Stomach (tissue), 4 donors: Measurements from ENCODE around the gene NQO1.

Source experiments
- EP300 ChIP-seq: sonication (generic); formaldehyde crosslinking; IDR thresholded peaks from one replicate; pipeline ENCODE4 v1.6.1; 2017; ENCODE audit warnings: antibody characterized with exemption
- POLR2A ChIP-seq, 4 donors: fragments of 450-650 bp; IDR thresholded peaks; one replicate each; pipeline ENCODE4 v1.6.1; 2016; ENCODE audit warnings: antibody characterized with exemption in 4 of 4, control low read depth in 2 of 4, mild to moderate bottlenecking in 1 of 4, moderate library complexity in 1 of 4
- TF ChIP-seq, protein P1 (sequence below), 7 experiments: fragments of 450-650 bp in 4 of 7; fragments of 200-600 bp in 3 of 7; sonication (generic) in 3 of 7; IDR thresholded peaks; one replicate each; pipeline ENCODE4 v1.5.1; 2016 to 2019; ENCODE audit warnings: antibody characterized with exemption in 7 of 7, control low read depth in 2 of 7, mild to moderate bottlenecking in 1 of 7

DNA sequence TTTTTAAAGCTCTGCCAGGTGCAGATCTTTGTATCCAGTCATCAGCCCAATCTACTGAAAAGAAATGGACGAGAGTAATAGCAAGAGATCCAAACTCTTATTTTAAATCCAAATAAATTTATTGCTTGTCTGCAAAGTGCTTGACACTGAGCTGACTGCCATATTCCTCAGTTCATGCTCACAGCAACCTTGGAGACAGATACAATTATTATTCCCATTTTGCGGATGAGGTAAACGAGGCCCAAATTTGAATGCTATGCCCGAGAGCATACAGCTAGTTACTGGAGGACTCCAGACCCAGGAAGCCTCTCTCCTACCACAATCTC lies 27.7 kb upstream of the NQO1 start:
- TF ChIP-seq POLR2A (IDR thresholded peaks at IDR 0.05) (no peak), EP300 (no peak)
- TF ChIP-seq, protein P1, sequence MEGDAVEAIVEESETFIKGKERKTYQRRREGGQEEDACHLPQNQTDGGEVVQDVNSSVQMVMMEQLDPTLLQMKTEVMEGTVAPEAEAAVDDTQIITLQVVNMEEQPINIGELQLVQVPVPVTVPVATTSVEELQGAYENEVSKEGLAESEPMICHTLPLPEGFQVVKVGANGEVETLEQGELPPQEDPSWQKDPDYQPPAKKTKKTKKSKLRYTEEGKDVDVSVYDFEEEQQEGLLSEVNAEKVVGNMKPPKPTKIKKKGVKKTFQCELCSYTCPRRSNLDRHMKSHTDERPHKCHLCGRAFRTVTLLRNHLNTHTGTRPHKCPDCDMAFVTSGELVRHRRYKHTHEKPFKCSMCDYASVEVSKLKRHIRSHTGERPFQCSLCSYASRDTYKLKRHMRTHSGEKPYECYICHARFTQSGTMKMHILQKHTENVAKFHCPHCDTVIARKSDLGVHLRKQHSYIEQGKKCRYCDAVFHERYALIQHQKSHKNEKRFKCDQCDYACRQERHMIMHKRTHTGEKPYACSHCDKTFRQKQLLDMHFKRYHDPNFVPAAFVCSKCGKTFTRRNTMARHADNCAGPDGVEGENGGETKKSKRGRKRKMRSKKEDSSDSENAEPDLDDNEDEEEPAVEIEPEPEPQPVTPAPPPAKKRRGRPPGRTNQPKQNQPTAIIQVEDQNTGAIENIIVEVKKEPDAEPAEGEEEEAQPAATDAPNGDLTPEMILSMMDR (IDR thresholded peaks at IDR 0.05) = no peak
